ENCODE measurements around the gene IRF3.

The IRF3 gene

DNA sequence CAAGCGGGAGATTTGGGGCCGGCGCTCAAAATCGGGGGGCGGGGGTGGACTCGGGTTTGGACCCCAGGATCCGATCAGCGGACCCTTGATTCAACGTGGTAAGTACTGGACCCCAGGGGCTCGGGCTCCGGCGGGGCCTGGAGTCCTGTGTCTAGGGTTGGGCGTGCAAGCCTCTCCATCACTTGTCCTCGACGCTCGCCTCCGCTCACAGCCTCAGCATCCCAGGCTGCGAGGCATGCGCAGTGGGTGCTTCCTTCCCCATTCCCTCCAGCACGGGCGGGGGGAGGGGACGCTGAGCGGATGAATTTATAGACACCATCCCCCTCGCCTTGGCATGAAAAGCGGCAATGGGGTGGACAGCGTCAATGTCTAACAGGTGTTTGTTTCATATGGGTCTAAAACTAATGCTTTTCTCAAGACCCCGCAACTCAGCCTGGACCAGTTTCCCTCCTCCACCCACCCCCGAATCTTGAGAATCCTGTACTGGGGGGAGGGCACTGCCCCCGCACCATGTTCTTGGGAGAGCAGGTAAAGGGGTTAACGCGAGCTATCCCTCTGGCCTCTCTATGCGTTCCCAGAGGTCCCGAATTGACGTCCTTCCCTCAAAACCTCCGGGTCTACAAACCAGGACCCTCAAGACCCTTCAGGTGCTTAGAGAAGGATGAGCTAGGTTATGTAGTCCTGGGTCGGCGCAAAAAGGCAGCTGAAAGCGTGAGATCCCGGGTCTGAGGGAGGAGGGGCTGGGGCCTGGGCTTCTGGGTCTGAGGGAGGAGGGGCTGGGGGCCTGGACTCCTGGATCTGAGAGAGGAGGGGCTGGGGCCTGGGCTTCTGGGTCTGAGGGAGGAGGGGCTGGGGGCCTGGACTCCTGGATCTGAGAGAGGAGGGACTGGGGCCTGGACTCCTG is 25.8 kb upstream of the IRF3 start:
- peak; percentile 75 for DNase-seq (ENCODE audit: low read depth)
- TF ChIP-seq, protein P1, sequence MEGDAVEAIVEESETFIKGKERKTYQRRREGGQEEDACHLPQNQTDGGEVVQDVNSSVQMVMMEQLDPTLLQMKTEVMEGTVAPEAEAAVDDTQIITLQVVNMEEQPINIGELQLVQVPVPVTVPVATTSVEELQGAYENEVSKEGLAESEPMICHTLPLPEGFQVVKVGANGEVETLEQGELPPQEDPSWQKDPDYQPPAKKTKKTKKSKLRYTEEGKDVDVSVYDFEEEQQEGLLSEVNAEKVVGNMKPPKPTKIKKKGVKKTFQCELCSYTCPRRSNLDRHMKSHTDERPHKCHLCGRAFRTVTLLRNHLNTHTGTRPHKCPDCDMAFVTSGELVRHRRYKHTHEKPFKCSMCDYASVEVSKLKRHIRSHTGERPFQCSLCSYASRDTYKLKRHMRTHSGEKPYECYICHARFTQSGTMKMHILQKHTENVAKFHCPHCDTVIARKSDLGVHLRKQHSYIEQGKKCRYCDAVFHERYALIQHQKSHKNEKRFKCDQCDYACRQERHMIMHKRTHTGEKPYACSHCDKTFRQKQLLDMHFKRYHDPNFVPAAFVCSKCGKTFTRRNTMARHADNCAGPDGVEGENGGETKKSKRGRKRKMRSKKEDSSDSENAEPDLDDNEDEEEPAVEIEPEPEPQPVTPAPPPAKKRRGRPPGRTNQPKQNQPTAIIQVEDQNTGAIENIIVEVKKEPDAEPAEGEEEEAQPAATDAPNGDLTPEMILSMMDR (IDR thresholded peaks at IDR 0.05; ENCODE audit: low read length, missing control alignments): no peak
- peak overlapping the region; percentile 55 for H3K4me3 ChIP-seq (replicated peaks; ENCODE audit: low read depth, low read length)

DNA sequence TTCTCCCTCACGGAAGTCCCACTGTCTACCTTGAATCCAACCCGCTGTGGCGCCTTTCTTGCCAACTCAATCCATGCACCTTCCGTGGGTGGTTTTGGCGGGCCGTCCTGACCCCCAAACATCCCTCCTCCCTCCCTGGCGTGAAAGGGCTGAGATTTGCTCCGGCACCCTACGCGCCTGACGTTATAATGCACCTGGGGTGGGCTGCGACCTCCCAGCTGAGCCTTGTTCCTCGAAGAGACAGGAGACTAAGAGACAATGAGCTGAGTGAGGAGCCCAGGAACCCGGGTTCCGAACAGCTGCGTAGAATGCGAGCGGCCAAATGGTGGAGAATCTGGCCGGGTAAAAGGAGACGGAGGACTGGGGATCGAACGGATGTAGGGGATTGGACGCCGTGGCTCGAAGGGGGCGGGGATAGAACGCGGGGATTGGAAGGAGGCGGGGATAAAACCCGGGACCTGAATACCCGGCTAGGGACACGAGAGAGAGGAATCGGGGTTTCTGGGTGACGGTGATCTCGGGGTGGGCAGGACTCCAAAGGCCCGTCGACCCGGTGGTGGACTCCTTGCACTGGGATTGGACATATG is 25.1 kb upstream of the IRF3 start, which contains the start of gene CPT1C:
CPT1C (plus strand) TSS at position 461 of the 587 bp plus-strand sequence. CDS start 1,137 bp downstream, outside the sequence.
- peak; percentile 71 for DNase-seq (ENCODE audit: low read depth)
- TF ChIP-seq, protein P1 (IDR thresholded peaks at IDR 0.05; ENCODE audit: low read length, missing control alignments): no peak
- peak within 1 kb of the TSS; percentile 55 for H3K4me3 ChIP-seq (replicated peaks; ENCODE audit: low read depth, low read length)

DNA sequence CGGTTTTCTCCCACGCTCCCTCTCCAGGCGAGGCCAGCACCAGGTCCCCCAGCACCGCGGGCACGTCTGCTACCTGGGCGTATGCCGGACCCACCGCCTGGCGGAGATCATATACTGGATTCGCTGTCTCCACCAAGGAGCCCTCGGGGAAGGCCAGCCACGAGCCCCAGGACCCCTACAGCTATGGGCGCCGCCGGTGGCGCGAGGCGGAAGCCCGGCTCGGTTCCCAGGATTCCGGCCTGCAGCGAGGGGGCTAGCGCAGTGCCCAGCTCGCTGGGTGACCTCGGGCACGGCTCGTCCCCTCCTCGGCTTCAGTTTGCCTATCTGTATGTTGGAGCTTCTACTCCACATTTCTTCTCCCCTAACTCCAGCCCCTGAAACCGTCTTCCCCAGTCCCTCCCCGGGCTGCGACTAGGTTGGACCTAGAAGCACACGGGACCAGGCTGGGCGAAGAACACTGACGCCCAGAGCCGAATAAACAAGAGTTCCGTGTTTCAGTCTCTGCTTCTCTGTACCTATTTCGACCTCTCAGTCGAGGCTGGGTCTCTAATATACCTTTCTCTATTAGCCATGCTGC is 24.5 kb upstream of the IRF3 start:
- TF ChIP-seq, protein P1 (IDR thresholded peaks at IDR 0.05; ENCODE audit: low read length, missing control alignments): no peak
- peak overlapping the region; percentile 55 for H3K4me3 ChIP-seq (replicated peaks; ENCODE audit: low read depth, low read length)
- no peak for DNase-seq (ENCODE audit: low read depth)

DNA sequence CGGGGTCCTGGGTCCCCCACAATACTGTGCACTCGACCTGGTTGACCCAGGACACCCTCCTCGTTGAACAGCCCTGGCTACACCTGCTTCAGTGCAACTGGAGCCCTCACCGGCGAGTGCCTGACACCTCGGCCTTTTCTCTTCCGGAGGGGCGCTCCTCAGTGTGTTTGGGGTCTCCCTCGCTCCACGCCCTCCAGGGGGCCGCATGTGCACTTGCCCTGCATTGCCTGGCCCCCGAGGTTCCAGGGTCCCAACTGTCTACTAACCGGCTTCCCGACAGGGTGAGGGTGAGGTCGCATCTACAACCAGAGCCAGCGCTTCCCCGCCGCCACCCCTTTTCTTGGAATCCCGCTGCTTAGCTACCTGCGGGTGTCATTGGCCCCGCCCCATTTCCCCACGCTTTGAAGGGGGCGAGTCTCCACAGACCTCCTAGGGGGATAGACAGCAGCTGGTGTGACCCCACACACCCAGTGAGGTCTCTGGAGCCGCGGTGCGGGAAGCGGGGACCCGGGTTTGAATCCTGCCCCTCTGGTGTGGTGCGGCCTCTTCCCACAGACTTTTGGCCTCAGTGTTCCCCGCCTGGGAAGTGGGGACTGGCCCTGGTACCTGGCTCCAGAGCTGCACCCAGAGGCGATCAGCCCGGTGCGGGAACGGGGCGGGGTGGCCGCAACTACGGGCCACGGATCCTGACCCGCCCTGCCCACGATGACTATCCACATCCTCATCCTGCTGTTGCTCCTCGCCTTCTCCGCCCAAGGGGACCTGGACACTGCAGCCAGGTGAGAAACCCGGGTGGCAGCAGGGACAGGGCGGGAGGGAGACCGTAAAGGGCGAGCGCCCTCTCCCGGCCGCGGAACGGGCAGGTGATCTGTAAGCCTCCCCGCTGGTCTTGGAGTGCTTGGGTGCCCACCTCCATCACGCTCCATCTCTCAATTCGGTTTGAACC is 23.7 kb upstream of the IRF3 start, which contains the start of gene ADM5:
ADM5 (plus strand) TSS at position 462 of the 946 bp plus-strand sequence; CDS start at position 706, 244 bp downstream.
- DNase-seq (ENCODE audit: low read depth): no peak
- H3K4me3 ChIP-seq (replicated peaks; ENCODE audit: low read depth, low read length): peak within 1 kb of the TSS; percentile 55
- TF ChIP-seq, protein P1 (IDR thresholded peaks at IDR 0.05; ENCODE audit: low read length, missing control alignments): peak; percentile 41

DNA sequence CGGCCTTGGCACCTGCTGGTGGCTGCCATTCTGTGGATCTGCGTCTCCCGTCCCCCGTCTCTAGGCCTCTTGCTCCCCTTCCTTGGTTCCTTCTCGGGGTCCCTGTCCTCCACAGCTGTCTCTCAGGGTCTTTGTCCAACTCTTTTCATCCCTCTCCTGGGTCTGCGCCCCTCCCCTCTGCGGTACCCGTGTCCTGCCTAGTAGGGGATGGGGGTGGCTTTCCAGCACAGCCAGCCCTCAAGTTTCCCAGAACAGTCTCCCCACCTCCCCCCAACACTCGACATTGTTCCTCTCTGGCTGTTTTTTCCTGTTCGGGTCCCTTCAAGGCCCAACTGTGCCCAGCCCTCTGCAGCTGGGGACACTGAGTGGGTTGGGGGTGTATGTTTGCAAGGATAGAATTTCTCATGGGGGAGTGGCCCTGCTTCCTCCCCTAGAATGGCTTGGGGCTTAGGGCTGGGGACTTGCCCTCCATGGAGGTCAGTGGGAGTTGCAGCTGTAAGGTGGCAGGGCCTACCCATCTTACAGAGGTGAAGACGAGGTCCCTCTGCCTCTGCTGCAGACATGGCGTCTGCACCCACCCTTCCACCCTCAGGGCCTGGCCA is 23.0 kb upstream of the IRF3 start:
- TF ChIP-seq, protein P1 (IDR thresholded peaks at IDR 0.05; ENCODE audit: low read length, missing control alignments): no peak
- no peak overlapping the region for H3K4me3 ChIP-seq (replicated peaks; ENCODE audit: low read depth, low read length)
- DNase-seq (ENCODE audit: low read depth): no peak

Measured in fibroblast of pulmonary artery (primary cell).